Measurements from ENCODE around the gene HTR3B. TPM values are rescaled to one million over a fixed set of nuclear protein-coding genes. Genes with fewer than 3 reads are reported as not detected.
A peak's percentile ranks its signal among the peaks of the same experiment; 100 is the strongest.

The HTR3B gene
- total and polyA plus RNA-seq, 10 of the 15 experiments (the other 5 are each of a cell fraction or from before 2014, with no cell fraction given): not detected

DNA sequence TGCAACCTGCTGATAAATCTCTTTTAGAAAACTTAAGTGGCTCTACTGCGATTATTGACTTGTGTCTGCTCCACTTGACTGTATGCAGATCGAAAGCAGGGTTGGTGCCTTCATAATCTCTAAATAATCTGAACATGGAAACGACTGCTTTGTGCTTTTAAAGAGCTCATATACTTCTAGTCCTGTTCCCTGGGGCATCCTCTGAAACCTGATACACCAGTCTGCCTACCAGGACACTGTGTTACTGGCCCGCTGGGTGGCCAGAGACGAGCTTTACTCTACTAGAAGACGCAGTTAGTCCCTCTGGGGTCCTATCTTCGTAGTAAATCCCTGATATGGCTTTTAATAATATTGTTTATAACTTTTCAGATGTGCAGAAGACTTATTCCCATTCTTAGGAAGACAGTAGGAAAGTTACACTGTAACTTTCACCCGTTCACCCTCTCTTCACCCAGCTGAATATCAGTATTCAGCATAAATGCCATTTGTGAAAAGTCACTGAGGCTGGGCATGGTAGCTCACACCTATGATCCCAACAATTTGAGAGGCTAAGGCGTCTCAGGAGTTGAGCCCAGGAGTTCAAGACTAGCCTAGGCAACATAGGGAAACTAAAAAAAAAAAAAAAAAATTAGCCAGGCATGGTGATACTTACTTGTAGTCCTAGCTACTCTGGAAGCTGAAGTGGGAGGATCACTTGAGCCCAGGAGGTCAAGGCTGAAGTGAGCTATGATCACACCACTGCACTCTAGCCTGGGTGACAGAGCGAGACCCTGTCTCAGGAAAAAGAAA is 9.0 kb upstream of the HTR3B start:
- in situ Hi-C loops (cut with MboI): loop anchor here (5.0 kb wide), 1 partner anchor 367 kb away; no protein-coding TSS in a partner anchor
- no peak overlapping the region for H3K27ac ChIP-seq (ENCODE audit: control insufficient read depth, insufficient read depth)
- ATAC-seq (peak; percentile 16; the same call in 2 of the 3 replicates), DNase-seq (ENCODE audit: low read depth, low spot score) (no peak), FAIRE-seq (no peak)
- ChIA-PET SMC1A (ENCODE audit: uncharacterized antibody, unreplicated experiment) (interaction anchor here (0.9 to 4.0 kb wide), 6 partner anchors 9 to 366 kb away, joined by 3 to 40 read pairs (median 5); partner anchors contain the start of gene HTR3B), RAD21 (ENCODE audit: unreplicated experiment) (interaction anchor here (1.0 to 2.2 kb wide), 4 partner anchors 9 to 369 kb away, joined by 3 to 17 read pairs (median 4); partner anchors contain the start of gene HTR3B), POLR2A (interaction anchor here (0.6 kb wide), 1 partner anchor 21 kb away, joined by 5 read pairs; no protein-coding TSS in a partner anchor), CTCF (interaction anchor here (0.6 to 6.0 kb wide), 25 partner anchors 9 to 1050 kb away, joined by 3 to 120 read pairs (median 4); partner anchors contain the start of gene HTR3B)
- no peaks in the 10 kb centered on the region for H3K79me2 ChIP-seq (ENCODE audit: control insufficient read depth, insufficient read depth, low read length)
- H3K36me3 ChIP-seq (ENCODE audit: control insufficient read depth in 2 of 2, insufficient read depth in 2 of 2, low read length in 1 of 2): no peaks in the 10 kb centered on the region
- TF ChIP-seq RB1 (IDR thresholded peaks at IDR 0.05; ENCODE audit: borderline replicate concordance) (no peak), CREB1 (IDR thresholded peaks at IDR 0.05; ENCODE audit: low read depth) (no peak)
- TF ChIP-seq, protein P1, sequence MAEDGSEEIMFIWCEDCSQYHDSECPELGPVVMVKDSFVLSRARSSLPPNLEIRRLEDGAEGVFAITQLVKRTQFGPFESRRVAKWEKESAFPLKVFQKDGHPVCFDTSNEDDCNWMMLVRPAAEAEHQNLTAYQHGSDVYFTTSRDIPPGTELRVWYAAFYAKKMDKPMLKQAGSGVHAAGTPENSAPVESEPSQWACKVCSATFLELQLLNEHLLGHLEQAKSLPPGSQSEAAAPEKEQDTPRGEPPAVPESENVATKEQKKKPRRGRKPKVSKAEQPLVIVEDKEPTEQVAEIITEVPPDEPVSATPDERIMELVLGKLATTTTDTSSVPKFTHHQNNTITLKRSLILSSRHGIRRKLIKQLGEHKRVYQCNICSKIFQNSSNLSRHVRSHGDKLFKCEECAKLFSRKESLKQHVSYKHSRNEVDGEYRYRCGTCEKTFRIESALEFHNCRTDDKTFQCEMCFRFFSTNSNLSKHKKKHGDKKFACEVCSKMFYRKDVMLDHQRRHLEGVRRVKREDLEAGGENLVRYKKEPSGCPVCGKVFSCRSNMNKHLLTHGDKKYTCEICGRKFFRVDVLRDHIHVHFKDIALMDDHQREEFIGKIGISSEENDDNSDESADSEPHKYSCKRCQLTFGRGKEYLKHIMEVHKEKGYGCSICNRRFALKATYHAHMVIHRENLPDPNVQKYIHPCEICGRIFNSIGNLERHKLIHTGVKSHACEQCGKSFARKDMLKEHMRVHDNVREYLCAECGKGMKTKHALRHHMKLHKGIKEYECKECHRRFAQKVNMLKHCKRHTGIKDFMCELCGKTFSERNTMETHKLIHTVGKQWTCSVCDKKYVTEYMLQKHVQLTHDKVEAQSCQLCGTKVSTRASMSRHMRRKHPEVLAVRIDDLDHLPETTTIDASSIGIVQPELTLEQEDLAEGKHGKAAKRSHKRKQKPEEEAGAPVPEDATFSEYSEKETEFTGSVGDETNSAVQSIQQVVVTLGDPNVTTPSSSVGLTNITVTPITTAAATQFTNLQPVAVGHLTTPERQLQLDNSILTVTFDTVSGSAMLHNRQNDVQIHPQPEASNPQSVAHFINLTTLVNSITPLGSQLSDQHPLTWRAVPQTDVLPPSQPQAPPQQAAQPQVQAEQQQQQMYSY (CRISPR knock-in tag; IDR thresholded peaks at IDR 0.05): no peak
- no TSS peak for BruUV-seq (replicated peaks)
- H3K9ac ChIP-seq (ENCODE audit: control insufficient read depth, insufficient read depth, low read length): no peak overlapping the region
- intact Hi-C loops (cut with micrococcal nuclease; ENCODE audit: unreplicated experiment): loop anchor here (1.0 kb wide), 1 partner anchor 366 kb away; no protein-coding TSS in a partner anchor
- no peak overlapping the region for H3K4me3 ChIP-seq
- no peaks in the 10 kb centered on the region for H3K9me3 ChIP-seq (replicated peaks; ENCODE audit: control insufficient read depth, insufficient read depth, low read length)
- peaks cover 0 to 2% of the 10 kb centered on the region in 2 experiments; a peak in 1 of 4 replicates for H3K27me3 ChIP-seq (replicated peaks in 1 of 2; ENCODE audit: control insufficient read depth in 2 of 2, insufficient read depth in 2 of 2, low read length in 1 of 2)
- whole genome bisulfite sequencing (ENCODE audit: insufficient coverage, insufficient replicate concordance, low lambda C conversion rate, missing lambda C conversion rate): 33% methylated on average over 10 of the region's 10 CpGs
- H3K4me1 ChIP-seq (ENCODE audit: control insufficient read depth, insufficient read depth, low read length): peaks cover 10% of the 10 kb centered on the region
- H3K4me2 ChIP-seq (ENCODE audit: control insufficient read depth, insufficient read depth): no peak overlapping the region
- no peaks in the 10 kb centered on the region for H4K20me1 ChIP-seq (ENCODE audit: control insufficient read depth, insufficient read depth)
- H2AFZ ChIP-seq (ENCODE audit: control insufficient read depth, low read depth, low read length): no peak overlapping the region

All from GM12878 (cell line).